Fibroblast of pulmonary artery (primary cell): ENCODE results near the gene MPHOSPH10.

Source experiments
- DNase-seq: peaks from one replicate; pipeline ENCODE4 v3.0.0-alpha.2; 2010; ENCODE audit warnings: low read depth
- H3K4me3 ChIP-seq: replicated peaks from 2 replicates; pipeline ENCODE4 v1.5.1; 2011; ENCODE audit warnings: low read depth, mild to moderate bottlenecking, control low read depth, low read length, moderate library complexity
- TF ChIP-seq, protein P1 (sequence below): IDR thresholded peaks from 2 replicates; pipeline ENCODE4 v1.5.1; 2011; ENCODE audit warnings: mild to moderate bottlenecking, control low read depth, low read length, inconsistent platforms; ENCODE audit errors: missing control alignments

MPHOSPH10 gene

DNA sequence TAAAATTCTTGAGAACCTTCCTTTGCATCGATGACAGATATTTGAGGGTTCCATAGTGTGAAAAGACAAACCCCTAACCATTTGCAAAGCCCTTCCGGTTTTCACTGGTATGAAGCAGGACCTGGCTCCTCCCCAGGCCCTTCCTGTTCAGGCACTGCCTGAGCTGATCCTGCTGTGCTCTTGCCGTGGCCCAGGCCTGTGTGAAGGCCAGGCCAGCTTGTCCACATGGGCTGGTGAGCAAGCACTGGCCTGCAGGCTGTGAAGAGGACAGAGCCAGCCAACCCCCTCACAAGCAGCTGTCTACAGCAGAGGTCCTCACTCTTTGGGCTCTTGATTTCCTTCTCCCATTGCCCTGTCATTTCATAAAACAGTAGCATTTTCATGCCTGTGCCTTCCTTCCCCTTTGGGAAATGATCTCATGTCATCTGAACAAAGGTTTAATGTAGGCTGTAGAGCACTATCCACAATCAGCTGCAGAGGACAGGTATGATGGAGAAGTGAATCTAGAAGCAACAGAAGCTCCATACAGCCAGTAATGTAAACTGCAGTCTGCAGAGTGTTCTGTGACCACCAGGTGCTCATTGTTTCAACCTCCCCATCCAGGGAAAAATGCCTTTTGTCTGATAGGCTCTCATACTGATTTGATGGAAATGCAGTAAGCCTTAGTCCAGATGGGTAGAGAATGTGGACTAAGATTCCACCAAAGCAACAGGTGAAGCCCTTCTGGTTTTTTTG lies 19.8 kb downstream of the MPHOSPH10 start:
- H3K4me3 ChIP-seq: no peak overlapping the region
- TF ChIP-seq, protein P1, sequence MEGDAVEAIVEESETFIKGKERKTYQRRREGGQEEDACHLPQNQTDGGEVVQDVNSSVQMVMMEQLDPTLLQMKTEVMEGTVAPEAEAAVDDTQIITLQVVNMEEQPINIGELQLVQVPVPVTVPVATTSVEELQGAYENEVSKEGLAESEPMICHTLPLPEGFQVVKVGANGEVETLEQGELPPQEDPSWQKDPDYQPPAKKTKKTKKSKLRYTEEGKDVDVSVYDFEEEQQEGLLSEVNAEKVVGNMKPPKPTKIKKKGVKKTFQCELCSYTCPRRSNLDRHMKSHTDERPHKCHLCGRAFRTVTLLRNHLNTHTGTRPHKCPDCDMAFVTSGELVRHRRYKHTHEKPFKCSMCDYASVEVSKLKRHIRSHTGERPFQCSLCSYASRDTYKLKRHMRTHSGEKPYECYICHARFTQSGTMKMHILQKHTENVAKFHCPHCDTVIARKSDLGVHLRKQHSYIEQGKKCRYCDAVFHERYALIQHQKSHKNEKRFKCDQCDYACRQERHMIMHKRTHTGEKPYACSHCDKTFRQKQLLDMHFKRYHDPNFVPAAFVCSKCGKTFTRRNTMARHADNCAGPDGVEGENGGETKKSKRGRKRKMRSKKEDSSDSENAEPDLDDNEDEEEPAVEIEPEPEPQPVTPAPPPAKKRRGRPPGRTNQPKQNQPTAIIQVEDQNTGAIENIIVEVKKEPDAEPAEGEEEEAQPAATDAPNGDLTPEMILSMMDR: no peak
- DNase-seq: no peak

DNA sequence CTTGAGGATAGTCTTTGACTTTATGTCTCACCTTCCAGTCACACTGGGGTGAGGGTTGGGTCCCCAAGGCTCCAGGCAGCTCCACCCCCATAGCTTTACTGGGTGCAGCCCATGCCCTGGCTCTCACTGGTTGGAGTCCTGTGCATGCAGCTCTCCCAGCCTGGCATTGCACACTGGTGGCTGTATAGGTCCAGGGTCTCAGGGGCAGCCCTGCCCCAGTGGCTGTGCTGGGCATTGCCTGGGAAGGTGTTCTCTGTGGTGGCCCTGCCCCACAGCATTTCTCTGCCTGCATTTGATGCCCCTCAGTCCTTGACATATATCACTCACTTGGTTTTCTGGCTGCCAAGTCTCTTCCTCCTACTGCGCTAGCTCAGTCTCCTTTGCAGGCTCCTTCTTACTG lies 21.2 kb downstream of the MPHOSPH10 start:
- H3K4me3 ChIP-seq: no peak overlapping the region
- TF ChIP-seq, protein P1: no peak
- DNase-seq: no peak

DNA sequence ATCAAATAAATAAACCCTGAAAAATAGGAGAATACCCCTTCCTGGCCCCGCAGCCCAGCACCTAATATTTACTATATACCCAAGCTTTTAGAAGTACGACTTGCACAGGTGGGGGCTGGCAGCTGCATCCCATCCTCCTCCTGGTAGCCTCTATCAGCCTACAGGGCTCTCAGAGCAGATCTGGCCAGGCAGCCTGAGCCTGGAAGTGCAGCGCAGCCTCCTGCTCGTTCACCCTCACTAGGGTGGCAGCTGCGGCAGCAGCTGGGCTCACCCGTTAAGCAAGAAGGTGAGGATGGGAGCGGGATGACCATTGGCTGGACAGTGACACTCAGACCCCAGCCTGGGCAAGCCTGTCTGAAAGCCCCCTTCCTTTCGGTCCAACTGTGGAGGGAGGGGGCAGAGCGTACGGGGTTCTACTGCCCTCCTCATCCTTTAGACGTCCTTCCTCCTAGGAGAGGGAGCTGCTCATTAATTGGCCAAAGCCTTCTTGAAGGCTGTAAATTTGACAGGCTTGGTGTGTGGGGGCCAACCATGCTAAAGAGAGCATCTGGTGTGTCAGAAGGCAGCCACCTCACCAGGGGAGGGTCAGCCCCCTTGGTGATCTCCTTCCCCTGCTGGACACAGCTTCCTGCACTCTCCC lies 23.3 kb downstream of the MPHOSPH10 start:
- no peak for DNase-seq
- TF ChIP-seq, protein P1: no peak
- no peak overlapping the region for H3K4me3 ChIP-seq

DNA sequence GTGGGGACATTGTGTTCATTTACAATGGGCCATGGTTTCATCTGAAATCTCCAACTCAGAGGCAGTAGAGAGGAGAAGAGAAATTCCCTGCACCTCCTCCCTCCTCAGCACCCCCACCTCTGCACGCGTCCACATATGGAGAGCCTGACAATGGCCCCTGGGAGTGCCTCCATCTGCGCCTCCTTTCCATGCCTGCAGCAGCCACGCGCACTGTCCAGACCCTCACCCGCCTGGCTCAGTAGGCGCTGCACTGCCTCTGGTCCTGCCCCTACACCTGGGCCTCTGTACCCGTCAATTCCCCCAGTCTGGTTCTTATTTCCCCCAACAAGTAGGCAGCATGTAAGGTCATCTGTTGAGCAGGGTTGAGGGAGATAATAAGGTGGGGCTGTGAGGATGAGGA lies 23.8 kb downstream of the MPHOSPH10 start:
- H3K4me3 ChIP-seq: no peak overlapping the region
- TF ChIP-seq, protein P1: no peak
- DNase-seq: no peak

DNA sequence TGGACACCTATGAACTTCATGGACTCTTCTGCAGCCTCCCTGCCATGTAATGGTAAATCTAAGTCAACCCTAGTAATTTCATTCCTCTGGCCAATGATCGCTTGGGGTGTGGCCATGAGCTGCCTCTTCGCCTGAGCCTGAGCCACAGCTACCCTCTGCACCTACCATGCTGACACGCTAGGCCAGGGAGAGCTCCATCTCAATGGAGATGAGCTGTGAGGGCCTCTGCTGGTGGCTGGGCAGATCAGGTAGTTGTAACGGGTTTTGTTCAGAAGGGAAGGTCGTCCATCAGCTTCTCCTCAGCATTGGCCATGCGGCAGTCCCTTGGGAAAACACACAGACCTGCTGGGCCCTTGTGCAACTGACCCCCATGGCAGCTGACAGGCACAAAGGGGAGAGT lies 24.4 kb downstream of the MPHOSPH10 start:
- no peak for DNase-seq
- no peak overlapping the region for H3K4me3 ChIP-seq
- TF ChIP-seq, protein P1: peak; percentile 10

DNA sequence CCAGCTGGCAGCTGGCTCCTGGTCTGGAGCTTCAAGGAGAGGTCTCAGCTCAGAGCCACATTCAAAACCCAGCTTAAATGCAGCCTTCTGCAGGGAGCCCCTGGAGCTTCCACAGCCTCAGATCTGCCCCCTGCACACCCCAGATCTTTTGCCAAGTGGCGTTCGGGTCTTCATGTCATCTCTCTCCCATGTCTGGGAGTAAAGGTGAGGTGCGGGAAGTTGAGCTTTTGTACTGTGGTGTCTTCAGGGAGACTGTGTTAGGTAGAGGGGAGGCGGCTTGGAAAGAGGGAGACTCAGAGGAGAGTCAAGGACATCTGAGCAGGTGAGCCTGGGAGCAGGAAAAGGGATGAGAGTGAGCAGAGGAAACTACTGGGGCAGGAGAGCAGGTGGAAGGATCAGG lies 25.4 kb downstream of the MPHOSPH10 start:
- no peak overlapping the region for H3K4me3 ChIP-seq
- no peak for DNase-seq
- TF ChIP-seq, protein P1: no peak
